Measurements from ENCODE around the gene CNPY1.
"Not testable (repeated sequence)": the region's sequence is repeated elsewhere in the genome, so short reads cannot be mapped to it uniquely, and the experiment has no call there.

CNPY1 gene

DNA sequence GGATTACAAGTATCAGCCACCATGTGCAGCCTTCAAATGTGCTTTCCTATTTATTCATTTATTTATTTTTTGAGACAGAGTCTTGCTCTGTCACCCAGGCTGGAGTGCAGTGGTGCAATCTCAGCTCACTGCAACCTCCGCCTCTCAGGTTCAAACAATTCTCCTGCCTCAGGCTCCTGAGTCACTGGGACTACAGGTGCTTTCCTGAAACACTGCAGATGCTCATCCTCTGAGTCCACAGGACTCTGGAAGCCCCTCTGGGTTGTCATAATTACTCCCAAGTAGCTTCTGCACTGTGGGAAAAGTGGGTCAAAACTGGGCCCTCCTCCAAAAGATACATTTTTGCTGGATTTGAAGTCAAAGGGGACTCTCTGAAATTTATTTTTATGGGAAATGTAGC, at the start of gene CNPY1:
Gene CNPY1, minus strand, starts transcription at position 111 of the 400 bp plus-strand sequence. CDS start 630 bp downstream, outside the sequence.
- DNase-seq = not testable (repeated sequence)

DNA sequence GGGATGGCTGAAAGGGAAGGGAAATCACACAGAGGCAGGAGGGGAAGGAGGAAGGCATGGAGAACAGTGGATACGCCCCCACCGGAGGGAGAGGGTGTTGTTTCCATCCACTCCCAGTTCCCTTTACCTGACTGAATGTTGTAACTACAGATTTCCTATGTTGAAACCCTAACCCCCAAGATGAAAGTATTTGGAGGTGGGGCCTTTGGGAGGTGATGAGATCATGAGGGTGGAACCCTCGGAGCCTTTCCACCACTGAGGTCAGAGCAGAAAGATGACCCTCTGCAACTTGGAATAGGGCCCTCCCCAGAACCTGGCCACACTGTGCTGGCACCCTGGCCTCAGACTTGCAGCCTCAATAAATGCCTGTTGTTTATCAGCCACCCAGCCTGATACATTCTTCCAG, 48.6 kb upstream of the CNPY1 start:
- DNase-seq = no peak

DNA sequence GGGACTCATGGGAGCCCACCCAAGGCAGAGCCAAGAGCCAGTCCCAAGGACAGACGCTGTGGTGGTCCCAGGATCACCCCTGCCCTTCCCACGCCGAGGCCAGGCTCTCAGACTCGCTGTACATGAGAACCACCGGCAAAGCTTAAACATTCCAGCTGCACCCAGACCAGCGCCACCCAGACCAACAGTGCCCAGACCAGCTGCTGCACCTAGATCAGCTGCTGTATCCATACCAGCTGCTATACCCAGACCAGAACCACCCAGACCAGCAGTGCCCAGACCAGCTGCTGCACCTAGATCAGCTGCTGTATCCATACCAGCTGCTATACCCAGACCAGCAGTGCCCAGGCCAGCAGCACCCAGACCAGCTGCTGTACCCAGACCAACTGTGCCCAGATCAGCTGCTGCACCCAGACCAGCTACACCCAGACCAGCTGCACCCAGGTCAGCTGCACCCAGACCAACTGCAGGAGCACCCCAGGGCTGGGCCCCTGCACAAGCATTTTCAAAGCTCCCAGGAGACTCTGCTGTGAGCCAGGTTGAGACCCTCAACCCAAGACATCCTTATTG, 47.9 kb upstream of the CNPY1 start:
- no peak for DNase-seq

DNA sequence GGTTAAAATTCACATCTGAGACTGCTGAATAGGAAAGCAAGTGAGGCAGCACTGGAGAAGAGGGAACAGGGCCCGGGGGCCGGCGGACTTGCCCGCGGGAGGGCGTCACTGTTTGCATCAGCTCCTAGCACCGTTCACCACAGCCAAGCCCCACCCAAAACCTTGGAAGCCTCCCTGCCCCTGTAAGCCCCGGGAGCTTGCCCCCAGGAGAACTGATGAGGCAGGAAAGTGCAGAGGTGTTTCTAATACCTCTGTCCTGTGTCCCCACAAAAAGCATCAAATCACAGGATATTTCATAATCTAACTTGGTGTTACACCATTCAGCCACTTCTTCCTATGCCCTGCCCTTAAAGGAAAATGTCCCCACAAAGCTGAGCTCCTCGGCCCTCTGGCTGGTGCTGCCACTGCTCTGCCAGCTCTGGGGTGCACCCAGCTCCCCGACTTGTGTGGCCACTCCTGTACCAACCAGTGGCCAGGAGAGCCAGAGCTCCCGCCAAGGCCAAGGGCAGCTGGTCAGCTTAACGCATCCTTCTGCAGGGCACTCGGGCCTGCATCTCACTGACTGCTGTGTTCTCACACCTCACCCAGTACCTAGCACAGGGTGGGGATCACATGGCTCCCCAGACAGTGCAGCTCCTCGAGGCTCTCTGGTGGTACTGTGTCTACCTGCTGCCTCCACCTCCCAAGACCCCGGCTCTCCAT, 47.3 kb upstream of the CNPY1 start:
- no peak for DNase-seq

DNA sequence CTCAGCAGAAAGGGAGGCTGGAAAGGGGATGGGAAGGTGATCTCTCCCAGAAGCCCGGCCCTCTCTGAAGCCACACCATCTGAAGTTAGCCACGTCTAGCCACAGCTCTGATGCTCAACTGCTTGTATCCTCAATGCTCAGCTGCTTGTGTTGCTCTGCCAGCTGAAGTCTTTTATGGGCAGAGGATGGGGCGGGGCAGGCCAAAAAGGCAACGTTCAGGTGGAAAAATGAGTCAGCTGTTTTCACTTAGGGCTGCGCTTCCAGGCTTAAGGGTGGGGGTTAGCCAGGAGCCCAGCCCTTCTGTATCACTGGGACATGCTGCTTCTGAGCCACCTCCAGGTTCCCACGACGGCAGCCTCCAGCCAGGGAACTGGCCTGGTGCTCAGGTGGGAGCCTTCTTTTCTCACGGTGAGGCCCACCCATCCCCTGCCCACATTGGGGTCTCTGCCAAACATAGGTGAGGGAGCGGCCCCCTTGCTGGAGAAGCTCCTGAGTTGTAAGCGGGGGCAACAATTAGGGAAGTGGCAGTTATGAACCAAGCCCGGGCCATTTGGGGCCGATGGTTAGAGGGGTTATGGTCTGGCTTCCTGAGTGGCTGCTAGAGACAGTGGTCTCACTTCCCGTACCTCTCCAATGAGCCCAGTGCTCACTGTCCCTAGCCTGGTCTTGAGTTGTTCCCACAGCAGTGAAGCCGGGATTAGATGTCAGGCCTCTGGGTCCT, 44.9 kb upstream of the CNPY1 start:
- DNase-seq = no peak

DNA sequence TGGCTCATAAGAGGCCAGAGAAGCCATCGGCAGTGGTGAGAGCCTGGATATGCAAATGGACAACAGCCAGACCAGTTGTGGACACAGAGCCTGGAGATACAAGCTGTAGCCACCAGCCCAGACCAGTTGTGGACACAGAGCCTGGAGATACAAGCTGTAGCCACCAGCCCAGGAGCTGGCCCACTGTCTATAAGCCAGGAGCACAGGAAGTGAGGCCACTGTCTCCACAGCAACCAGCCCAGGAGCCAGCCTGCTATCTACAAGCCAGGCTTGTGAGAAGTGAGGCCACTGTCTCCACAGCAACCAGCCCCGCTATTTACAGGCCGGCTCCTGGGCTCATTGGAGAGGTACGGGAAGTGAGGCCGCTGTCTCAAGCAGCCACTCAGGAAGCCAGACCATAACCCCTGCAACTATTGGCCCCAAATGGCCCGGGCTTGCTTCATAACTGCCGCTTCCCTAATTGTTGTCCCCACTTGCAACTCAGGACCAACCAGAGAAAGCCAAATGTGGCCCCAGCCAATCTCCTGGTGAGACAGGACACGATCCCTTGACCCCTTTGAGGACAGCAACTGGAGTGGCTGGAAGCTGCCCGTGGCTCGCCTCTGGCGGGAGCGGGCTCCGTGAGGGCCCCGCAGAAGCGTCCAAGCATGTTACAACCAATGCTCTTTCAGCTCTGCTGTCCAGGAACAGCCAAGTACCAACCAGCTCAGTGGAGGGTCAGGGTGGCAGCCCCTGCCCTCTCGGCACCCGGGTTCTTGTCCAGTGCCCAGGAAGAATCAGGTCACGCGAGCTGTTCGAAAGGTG, 44.1 kb upstream of the CNPY1 start:
- DNase-seq = peak; percentile 83

DNA sequence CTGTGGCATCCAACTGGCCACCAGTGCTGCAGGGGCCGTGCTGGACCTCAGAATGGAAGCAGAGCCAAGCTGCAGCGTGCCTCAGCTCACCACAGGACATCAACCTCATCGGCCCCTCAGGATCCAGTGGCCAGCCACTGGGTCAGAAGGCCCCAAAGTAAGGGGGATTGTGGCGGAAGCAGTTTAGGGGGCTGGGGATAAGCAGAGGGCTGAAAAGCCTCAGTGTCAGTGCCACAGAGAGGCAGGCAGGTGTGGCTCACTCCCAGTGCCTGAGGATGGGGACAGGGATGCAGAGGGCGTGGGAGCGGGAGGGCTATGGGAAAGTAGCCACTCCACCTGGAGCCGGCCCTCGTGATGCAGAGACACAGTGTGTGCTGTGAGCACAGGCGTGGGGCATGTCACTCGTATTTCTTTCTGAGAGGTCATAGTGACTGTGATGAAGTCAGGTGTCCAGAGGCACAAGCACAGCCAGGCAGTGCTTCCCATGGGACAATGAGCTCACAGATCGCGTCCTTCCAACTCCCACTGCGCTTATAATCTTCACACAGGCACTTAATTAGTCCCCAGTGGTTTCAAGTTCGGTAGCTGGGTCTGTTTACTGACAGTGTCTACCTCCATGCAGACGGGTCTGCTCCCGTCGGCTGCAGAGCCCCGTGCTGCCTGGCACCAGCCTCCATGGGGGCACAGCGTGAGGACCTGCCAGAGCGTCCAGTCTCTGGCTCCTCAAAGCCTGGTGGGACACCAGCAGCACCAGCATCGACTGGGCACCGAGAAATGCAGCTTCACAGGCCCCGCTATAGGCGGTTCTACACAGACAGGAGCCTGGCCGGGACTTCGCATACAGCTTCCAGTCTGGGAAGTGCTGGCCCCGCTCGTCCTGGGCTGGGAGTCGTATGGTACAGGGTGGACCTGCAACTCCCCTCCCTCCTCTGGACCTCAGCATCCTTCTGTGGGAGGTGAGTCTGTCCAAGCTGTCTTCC, 42.9 kb upstream of the CNPY1 start:
- DNase-seq = peak; percentile 52

DNA sequence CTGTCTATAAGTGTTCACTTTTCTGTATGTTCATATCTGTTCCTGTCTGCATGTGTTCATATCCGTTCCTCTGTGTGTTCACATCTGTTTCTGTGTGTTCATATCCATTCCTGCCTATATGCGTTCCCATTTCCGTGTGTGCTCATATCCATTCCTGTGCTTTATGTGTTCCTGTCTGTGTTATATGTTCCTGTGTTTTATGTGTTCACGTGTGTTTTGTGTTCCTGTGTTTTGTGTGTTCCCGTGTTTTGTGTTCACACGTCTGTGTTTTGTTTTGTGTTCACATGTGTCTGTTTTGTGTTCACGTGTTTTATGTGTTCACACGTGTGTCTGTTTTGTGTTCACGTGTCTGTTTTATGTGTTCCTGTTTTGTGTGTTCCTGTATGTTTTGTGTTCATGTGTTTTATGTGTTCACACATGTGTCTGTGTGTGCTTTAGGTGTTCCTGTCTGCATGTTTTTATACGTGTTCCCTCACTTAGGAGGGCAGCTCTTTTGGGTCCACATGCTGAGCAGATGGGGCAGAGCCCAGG, 42.2 kb upstream of the CNPY1 start:
- no peak for DNase-seq

DNA sequence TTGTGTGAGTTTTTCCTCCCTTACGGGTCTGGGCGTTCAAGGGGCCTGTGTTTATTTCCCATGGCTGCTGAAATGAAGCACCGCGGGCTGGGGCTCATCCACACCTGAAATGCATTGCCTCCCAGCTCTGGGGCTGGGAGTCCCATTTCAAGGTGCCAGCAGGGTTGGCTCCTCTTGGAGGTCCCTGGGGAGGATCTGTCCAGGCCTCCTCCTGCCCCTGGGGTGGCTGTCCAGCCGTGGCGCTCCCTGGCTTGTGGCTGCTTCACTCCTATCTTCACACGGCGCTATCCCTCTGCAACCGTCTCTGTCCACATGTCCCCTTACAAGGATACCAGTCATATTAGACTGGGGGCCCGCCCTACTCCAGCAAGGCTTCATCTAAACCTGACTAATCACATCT, 41.1 kb upstream of the CNPY1 start:
- DNase-seq = no peak

DNA sequence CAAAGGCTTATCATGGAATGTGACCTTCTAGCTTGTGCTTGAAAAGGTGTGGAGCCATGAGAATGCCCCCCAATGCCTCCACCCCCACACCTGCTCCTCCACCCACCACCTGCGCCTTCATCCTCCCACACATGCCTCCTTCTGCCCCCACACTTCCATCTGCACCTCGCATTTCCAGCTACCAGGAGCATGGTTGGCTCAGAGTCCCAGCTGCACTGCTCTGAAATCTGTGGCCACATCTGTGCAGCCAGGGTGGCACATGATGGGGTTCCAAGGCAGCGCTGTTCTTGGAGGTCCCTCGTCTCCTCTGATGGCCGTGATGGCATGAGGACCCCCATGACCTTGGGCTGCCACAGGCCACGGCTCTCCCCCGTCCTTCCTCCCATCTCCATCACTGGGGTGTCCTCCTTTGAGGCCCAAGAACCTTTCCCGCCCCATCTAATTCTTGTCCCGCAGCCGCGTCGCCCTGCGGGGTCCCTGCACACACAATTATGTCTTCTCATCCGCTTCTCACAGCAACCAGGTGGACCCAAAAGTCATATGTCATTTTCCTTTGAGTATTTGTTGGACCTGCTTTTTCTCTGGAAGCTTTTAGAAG, 40.6 kb upstream of the CNPY1 start:
- DNase-seq = no peak

DNA sequence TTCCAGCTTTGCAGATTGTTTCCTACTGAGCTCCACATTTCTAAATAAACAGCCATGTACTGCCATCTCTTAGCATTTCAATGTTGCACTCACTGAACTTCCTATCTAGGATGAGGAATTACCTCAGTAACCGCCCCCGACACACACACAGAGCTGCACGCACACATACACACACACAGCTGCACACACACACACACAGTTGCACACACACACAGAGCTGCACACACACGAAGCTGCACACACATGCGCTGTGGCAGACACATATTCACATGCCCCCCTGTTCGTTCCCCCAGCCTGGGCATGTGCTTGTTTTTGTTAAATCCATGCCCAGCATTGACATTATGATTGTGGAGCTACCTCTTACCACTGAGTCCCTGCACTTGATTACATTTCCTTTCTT, 39.6 kb upstream of the CNPY1 start:
- DNase-seq = no peak

DNA sequence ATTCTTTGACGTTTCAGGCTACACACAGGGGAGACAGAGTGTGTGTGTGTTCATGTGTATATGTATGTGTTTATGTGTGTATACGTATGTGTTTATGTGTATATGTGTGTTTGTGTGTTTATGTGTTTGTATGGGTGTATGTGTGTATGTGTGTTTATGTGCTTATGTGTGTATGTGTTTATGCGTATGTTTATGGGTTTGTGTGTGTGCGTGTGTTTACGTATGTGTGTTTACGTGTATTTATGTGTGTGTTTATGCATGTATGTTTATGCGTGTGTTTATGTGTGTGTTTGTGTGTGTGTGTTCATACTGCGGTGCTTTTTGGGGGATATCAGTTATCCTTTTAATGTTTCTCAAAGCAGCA, 39.2 kb upstream of the CNPY1 start:
- no peak for DNase-seq

DNA sequence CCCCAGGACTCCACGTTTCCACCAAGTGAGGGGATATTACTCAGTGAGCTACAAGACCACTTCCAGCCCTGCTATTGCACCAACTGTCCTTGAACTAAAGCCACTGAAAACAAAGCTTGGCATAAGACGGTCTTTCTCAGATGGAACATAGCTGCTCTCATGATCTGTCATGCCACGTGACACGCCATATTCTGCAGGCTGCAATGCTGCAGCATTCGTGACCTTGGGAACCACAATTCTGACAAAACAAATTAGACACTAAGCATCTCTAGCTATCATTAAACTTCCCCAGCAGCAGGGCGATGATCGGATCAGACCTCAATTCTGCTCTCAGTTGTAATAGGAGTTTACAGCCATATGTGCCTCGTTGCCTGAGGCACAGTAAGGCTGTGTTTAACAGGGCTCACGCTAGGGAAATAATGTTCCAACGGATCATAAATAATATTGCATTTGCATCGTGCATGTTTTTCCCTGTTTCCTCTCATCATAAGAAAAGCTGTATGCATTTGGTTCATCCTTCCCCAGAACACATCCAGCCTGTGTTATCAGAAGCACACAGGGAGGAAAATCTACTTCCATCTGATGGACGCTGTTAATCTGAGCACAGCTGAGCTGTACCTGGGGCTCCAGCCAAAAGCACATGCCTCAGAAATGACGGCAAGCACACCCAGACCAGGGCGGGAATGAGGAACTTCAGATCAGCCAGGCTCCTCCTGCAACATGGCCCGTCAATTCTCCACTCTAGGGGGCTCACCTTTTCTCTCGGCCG, 38.6 kb upstream of the CNPY1 start:
- no peak for DNase-seq

DNA sequence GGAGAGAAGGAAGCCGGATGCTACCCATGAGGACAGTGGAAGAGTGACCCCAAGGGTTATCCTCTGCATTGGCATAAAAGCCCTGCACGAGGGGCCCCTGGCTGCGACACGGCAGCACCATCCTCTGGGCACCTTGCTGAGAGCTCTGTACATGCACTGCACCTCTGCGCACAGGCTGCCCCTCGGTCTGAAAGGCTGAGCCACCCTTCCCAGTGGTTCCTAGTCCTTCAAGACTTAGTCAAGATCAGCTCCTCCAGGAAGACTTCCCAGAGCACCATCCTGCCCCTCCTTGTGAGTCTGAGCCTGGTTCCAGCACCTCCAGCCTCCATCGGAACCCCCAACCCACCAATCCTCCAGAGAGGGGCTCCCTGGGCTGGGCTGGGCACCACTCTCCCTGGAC, 37.9 kb upstream of the CNPY1 start:
- DNase-seq = no peak

DNA sequence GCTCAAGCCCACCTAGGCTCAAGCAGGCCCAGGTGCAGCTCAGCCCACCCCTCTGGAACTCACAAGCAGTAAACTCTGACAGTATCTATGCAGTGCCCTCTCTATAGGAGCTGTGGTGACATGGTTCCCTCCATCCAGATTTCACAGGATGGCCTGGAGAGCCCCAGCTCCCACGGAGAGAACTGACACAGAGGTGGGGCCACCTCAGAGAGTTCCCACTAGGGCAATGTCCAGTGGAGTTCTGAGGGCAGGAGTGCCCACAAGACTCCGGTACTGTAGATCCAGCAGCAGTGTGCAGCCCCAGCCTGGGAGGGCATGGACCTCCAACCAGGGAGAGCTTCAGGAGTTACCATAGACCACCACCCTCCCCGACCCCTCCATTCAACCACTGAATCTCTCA, 37.3 kb upstream of the CNPY1 start:
- DNase-seq = no peak

DNA sequence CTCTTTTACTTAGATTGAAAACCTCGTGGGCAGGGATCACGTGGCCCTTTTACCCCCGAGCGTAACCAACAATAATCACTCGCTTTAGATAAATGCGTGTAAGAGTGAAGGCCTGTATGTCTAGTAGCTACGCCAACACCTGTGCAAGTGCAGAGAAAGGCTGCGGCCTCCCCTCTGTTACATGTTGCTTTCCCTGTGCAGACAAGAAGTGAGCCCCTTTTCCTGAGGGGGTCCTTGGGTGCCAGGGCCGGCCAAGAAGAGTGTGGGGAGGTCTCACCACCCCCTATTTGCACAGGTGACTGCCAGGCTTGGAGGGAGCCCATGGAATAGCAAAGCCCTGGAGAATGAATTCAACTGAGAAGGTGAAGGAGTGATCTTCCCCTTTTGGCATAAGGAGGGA, 35.6 kb upstream of the CNPY1 start:
- DNase-seq = no peak

DNA sequence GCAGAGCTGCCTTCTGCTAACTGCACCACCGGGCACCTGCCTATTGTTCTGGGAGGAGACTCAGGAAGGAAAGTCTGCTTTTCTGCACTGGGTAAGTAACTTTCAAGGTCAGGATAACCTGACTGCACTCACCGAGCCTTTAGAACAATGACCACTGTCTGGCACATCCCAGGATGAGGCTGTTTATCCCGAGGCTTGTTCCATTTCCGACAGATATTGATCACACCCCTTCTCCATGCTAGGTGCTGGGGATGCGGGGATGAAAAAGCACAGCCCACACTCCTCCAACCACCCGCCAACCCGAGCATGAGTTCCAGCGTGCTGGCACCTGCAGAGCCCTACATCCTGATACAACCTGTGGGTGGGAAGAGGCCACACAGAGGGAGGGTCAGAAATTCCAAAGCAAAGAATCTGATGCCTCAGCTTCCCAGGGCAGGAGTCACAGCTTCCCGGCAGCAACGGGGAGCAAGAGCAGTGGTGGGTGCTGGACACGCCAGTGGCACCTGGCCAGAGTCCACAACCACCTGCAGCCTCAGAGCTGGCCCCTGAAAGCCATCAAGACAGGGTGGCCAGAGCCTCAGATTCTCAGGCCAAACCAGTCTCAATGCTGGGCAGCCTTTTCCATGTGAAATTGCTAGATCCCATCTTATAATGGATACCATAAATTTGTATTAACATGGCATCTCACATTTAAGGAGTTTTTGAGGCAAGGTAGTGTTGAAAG, 34.9 kb upstream of the CNPY1 start:
- DNase-seq = no peak

DNA sequence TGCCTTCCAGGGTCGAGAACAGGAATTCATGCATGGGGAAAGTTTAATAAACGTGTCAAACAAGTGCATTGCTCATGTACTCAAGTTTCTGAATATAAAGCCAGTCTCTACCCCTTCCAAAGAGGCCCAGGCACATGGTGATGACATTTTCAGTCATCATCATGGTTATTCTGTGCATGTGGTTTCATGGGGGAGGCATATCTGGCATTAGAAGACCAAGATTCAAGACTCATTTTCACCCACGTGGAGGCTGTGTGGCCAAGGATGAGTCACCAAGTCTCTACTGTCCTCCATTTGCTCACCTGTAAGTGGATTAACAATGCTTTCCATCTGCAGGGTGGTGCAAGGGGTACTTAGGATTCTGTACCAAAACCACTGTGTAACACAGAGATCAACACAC, 34.0 kb upstream of the CNPY1 start:
- no peak for DNase-seq

DNA sequence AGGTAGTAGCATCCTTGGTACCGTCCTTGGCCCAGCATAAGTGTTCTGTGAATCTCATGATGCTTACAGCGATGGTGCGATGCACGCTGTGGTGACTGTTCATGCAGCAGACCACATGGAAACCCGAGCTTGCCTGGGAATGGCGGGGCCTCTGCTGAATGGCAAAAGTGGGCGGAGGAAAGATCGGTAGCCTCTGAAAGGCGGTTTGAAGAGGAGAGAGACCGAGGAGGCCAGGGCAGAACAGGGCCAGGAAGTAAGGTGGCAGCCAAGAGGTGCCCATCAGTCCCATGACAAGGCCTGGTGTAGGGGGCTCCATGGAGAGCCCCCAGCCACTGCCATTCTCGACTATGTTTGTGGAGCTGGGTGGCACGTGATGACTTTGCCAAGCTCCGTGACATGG, 33.2 kb upstream of the CNPY1 start:
- DNase-seq = no peak

DNA sequence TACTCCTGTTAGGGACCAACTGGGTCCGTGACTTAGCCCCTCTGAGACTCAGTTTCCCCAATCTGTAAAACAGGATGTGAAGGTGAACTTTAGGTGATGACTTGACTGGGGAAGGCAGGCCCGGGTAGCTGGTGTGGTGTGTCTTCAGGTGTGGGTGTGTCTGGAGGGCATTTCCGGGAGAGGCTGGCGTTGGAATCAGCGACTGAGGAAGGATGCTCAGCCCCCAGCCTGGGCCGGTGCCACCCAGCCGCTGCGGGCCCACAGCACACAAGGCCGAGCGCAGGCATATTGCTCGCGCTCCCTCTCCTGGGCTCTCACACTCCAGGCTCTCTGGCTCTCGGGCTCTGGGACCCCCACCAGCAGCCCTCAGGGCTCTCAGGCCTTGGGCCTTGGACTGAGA, 31.7 kb upstream of the CNPY1 start:
- DNase-seq = no peak

Measured in NCI-H1436 (cell line).